Measurements from ENCODE around the gene GPR26. TPM values are rescaled to one million over a fixed set of nuclear protein-coding genes. Genes with fewer than 3 reads are reported as not detected.

The GPR26 gene
- total and polyA plus RNA-seq, 2 of the 4 experiments (the other 2 are of a cell fraction), result not detected

DNA sequence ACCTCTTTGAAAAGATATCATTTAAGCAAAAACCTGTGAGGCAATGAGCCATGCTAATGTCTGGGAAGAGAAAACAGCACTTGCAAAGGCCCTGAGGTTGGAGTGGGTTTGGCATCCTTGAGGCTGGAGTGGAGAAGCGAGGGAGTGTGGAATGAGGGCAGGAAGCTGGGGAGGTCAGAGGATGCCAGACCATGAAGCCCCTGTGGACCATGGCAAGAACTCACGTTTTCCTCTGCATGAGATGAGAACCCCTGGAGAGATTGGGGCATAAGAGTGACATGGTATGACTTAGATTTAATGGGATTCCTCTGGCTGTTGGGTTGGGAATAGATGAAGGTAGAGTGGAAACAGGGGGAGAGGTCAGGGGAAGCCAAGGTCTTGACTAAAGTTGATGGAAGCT is 49.4 kb downstream of the GPR26 start:
- no peaks in the 10 kb centered on the region for H3K4me1 ChIP-seq (ENCODE audit: control insufficient read depth, insufficient read depth, low read length)
- peaks cover 27% of the 10 kb centered on the region for H3K9me3 ChIP-seq (ENCODE audit: control insufficient read depth, insufficient read depth, low read length)
- no TSS peak for BruUV-seq (replicated peaks)
- no peak overlapping the region for H3K4ac ChIP-seq (ENCODE audit: low read depth, low read length)
- H3K14ac ChIP-seq (replicated peaks; ENCODE audit: low read depth, low read length), result no peak overlapping the region
- no peaks in the 10 kb centered on the region for H3K27me3 ChIP-seq (ENCODE audit: control insufficient read depth, insufficient read depth, low read length)
- no peak overlapping the region for H3K18ac ChIP-seq (ENCODE audit: low read depth, low read length)
- H2AK9ac ChIP-seq (replicated peaks; ENCODE audit: low read depth, low read length, poor library complexity), result no peak overlapping the region
- H2AK5ac ChIP-seq (ENCODE audit: low read depth, low read length), result no peak overlapping the region
- ChIA-PET CTCF (interaction anchor here (1.1 kb wide), 1 partner anchor 18 kb away, joined by 3 read pairs; no protein-coding TSS in a partner anchor), POLR2A (ENCODE audit: unreplicated experiment) (no interaction called here)
- H2BK5ac ChIP-seq (ENCODE audit: low read depth, low read length, poor library complexity, severe bottlenecking), result no peak overlapping the region
- DNase-seq (no peak), ATAC-seq (ENCODE audit: low read depth) (no peak)
- no peak overlapping the region for H3K9ac ChIP-seq (ENCODE audit: low read depth, low read length)
- H3K4me3 ChIP-seq (ENCODE audit: insufficient read depth, low read depth, low read length), result no peak overlapping the region
- H3K9me1 ChIP-seq (ENCODE audit: insufficient read depth, low read length), result no peaks in the 10 kb centered on the region
- no peak overlapping the region for H4K8ac ChIP-seq (ENCODE audit: low read depth in 2 of 2, low read length in 2 of 2)
- no peak overlapping the region for H3K56ac ChIP-seq (ENCODE audit: extremely low read depth, insufficient read depth, low read length)
- intact Hi-C loops (cut with micrococcal nuclease) (no loop called here), dilution Hi-C loops (cut with HindIII; ENCODE audit: low sequenced_read_pairs, unreplicated experiment) (no loop called here), in situ Hi-C loops (cut with MboI; ENCODE audit: low sequenced_read_pairs) (no loop called here)
- no peaks in the 10 kb centered on the region for H4K20me1 ChIP-seq (ENCODE audit: insufficient read depth, low read length)
- H4K91ac ChIP-seq (ENCODE audit: insufficient read depth, low read depth, low read length), result no peak overlapping the region
- H3K27ac ChIP-seq (ENCODE audit: insufficient read depth, low read length), result no peak overlapping the region
- H3K4me2 ChIP-seq (ENCODE audit: low read depth, low read length), result no peak overlapping the region
- H2BK120ac ChIP-seq (ENCODE audit: low read depth, low read length), result no peak overlapping the region
- H3K36me3 ChIP-seq (ENCODE audit: control insufficient read depth, insufficient read depth, low read length), result no peaks in the 10 kb centered on the region
- H3K23ac ChIP-seq (ENCODE audit: low read depth, low read length), result no peak overlapping the region
- no peak overlapping the region for H2AFZ ChIP-seq (replicated peaks; ENCODE audit: low read length, poor library complexity)
- no peak overlapping the region for H2BK15ac ChIP-seq (ENCODE audit: low read depth, low read length)
- no peak overlapping the region for H4K5ac ChIP-seq (ENCODE audit: low read depth, low read length)
- TF ChIP-seq RFX5 (IDR thresholded peaks at IDR 0.05; ENCODE audit: low read depth, low read length), result no peak
- H2BK20ac ChIP-seq (ENCODE audit: low read depth, low read length), result no peak overlapping the region
- WGBS, 2 experiments (ENCODE audit: extremely low coverage in 2 of 2, insufficient read length in 1 of 2), result 13% methylated on average over 1 of the region's 2 CpGs; no CpG with 5 or more reads in 1 of the 2 experiments
- no peaks in the 10 kb centered on the region for H3K79me1 ChIP-seq (ENCODE audit: low read depth in 1 of 2, low read length in 2 of 2)

All from IMR-90 (cell line).